HG03064 (cell line): ENCODE results near the gene TMEM139.

ENCODE experiments used
- ATAC-seq: cut with Tn5 transposase; IDR thresholded peaks from one replicate; pipeline ENCODE4 v1.9.1; 2021; ENCODE audit warnings: low read depth; ENCODE audit not compliant: unreplicated experiment

TMEM139 gene

DNA sequence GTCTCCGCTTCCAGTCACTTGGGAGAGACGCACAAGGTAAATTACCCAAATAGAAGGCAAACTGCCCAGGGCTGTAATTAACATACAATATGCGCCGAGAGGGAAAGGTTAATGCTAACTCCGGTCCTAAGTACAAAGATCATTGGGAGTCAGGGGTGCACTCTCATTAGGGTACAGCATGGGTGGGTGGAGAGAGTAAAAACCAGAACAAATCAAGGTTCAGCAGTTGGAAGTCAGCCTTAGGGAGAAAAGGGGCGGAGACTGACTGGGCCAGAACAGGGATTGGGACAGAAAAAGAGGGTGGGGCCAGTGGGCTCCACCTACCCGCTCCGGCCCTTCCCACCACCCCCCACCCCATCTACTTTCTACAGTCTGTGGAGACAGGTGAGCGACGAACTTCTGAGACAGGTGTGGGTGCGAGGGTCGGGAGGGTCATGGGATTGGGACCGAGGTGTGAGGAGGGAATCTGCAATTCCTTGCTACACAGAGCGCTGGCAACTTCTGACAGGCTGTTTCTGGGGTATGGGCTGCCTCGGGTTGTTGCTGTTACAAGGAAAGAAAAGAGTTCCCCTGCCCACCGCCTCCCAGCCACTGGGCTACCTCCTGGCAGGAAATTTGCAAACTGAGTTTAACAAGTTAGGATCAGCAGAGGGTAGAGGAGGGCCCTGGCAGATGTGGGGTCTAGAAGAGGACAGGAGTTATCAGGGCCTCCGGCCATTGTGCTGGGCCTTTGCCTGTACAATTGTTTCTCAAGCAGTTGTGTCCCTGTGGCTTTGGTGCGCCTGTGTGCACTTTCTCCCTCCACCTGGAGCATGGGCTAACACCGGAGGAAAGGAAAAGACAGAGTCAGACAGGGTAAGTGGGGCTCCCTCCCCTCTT is at the start of gene TMEM139:
TSS of gene TMEM139 (plus strand) at position 368 of the 879 bp plus-strand sequence. CDS start 1,000 bp downstream, outside the sequence.
- ATAC-seq: no peak

GRCh38 chr7:143235561-143235960 is 49.2 kb upstream of the TMEM139 start:
- no peak for ATAC-seq

DNA sequence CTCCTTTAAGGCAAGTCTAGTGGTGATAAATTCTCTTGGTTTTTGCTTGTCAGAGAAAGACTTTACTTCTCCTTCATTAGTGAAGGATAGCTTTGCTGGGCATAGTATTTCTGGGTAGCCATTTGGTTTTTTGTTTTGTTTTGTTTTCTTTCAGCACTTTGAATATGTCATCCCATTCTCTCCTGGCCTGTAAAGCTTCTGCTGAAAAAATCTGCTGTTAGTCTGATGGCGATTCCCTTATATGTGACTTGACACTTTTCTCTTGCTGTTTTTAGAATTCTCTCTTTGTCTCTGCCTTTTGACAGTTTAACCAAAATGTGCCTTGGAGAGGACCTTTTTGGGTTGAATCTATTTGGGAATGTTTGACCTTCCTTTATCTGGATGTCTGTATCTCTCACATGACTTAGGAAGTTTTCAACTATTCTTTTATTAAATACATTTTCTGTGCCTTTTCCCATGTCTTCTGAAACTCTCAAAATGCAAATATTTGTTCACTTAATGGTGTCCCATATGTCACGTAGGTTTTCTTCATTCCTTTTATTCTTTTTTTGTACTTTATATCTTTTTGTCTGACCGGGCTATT is 48.3 kb upstream of the TMEM139 start:
- no peak for ATAC-seq

GRCh38 chr7:143237366-143237765 is 47.4 kb upstream of the TMEM139 start:
- ATAC-seq: no peak

DNA sequence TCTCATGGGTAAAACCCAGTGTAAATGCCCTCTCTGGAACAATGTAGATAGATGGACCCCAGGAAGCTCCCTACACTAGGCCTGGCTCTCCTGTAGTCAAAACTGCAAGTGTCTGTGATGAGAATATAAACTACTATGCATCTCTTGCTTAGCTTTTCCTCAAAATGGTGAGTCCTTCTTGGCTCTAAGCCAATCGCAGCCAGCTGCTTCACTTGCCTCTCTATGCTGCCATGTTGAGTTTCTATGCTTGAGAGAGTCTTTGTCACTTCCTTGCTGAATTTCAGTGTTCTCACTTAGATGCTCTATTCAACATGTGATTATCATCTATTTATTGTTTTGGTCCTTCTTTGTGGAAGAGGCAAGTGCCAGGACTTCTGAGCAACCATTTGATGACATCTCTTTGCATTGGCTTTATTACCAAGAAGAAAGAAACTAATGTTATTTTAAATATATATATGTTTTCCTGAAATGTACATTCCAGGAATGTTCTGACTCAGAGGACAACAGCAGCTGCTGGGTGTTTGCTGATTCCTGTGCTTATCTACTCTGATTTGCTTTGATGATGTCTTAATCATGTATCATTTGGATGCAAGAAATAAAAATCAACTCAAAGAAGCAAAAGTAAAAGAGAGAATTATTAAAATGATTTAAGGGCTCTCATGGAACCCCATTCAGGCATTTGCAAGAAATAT is 46.3 kb upstream of the TMEM139 start:
- ATAC-seq: no peak

- no peak for ATAC-seq
Measured at GRCh38 chr7:143239813-143240212, 44.9 kb upstream of the TMEM139 start.

- ATAC-seq: peak; percentile 86
Measured at GRCh38 chr7:143240291-143241168, 44.2 kb upstream of the TMEM139 start.

GRCh38 chr7:143242306-143242705 is 42.5 kb upstream of the TMEM139 start:
- no peak for ATAC-seq

- ATAC-seq: no peak
Measured at GRCh38 chr7:143243111-143243510, 41.6 kb upstream of the TMEM139 start.

DNA sequence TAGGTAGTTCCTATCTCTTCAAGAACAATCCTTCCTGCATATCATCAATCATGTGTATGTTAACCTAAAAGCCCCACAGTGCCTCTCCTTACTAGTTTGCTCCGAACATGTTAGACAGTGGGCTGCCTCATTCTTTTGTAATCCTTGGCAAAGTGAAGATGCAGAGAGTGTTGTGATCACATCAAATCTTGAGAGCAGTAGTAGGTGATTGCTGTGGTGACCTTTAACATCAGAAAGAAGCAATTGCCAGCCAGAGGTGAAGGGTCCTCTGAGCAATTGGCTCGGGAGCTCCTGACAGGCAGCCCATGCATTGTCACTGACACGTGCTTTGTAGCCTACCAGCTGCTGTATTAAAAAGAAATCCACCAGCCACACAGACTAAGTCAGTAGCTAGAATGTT is 41.1 kb upstream of the TMEM139 start:
- ATAC-seq: no peak

DNA sequence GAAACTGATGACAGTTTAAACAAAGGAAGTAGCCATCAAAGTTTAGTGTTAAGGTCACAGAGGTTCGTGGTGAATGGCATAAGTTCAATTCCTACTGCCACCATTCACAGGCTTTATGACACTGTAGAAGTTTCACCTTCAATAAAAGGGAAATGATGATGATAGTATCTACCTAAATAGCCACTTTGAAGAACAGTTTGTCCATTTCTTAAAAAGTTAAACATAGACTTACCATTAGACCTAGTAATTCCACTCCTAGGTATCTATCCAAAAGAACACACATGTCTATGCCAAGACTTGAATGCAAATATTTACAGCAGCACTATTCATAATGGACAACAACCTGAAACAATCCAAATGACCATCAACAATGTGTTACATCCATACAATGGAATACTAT is 40.4 kb upstream of the TMEM139 start:
- no peak for ATAC-seq

DNA sequence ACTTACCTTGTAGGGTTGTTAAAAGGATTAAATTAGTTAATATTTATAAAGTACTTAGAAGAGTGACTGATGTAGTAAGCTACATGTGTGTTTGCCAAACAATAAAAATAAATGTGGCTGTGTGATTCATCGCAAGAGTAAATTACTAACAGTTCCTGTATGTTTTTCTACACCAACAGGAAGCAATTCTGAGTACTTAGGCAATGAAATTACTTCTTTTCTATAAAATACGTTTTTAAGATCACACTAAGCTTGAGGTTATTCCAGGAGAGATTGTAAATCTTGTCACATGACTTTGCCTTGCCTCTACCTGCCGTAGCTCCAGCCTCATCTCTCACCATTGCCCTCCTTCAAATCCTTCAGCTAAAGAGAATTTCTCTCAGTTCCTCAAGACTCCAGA is 39.6 kb upstream of the TMEM139 start:
- no peak for ATAC-seq

DNA sequence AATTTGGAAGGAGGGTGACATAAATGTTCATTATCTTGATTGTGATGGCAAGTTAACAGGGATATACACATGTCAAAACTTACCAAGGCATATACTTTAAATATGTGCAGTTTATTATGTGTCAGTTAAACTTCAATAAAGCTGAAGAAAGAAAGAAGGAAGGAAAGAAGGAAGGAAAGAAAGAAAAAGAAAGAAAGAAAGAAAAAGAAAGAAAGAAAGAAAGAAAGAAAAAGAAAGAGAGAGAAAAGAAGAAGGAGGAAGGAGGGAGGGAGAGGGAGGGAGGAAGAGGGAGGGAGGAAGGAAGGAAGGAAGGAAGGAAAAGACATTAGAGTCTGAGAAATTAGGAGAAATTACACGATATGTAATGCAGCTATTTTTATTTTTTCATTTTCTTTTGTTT is 37.4 kb upstream of the TMEM139 start:
- no peak for ATAC-seq

GRCh38 chr7:143248761-143249354 is 35.9 kb upstream of the TMEM139 start:
- no peak for ATAC-seq

- ATAC-seq: no peak
Measured at GRCh38 chr7:143250199-143250598, 34.6 kb upstream of the TMEM139 start.

- no peak for ATAC-seq
Measured at GRCh38 chr7:143250822-143251221, 33.9 kb upstream of the TMEM139 start.

- no peak for ATAC-seq
Measured at GRCh38 chr7:143252006-143252405, 32.8 kb upstream of the TMEM139 start.

GRCh38 chr7:143255564-143255963 is 29.2 kb upstream of the TMEM139 start:
- no peak for ATAC-seq

GRCh38 chr7:143256325-143256724 is 28.4 kb upstream of the TMEM139 start:
- no peak for ATAC-seq

DNA sequence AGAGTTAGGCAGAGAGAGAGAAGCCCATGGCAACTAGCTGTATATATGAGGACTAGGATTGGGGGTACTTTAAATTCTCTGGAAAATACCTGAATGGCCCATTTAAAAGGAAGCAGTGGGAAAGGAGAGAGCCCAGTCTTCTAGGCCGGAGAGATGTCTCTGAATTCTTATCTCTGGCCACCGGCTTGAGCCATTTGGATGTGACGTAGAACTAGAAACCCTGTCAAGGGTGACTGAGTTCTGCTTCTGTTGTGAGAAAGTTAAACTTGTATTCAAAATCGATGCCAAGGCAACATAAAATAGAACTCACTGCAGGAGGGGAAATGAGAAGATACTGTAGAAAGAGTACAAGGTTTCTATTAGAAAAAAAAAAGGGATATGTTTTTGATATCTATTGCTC is 27.8 kb upstream of the TMEM139 start:
- ATAC-seq: peak; percentile 89
